T-helper 22 cell (primary cell): ENCODE measurements around the gene FA2H.
"Not testable (repeated sequence)": the region's sequence is repeated elsewhere in the genome, so short reads cannot be mapped to it uniquely, and the experiment has no call there.

Experiments used
- DNase-seq: peaks from one replicate; pipeline ENCODE4 v3.0.0-alpha.2; 2020; ENCODE audit warnings: low read depth

FA2H gene

GRCh38 chr16:74680681-74681080 lies 93.9 kb downstream of the FA2H start:
- no peak for DNase-seq

GRCh38 chr16:74679983-74680382 lies 94.6 kb downstream of the FA2H start:
- no peak for DNase-seq

GRCh38 chr16:74677868-74678267 lies 96.8 kb downstream of the FA2H start:
- DNase-seq, result no peak

- no peak for DNase-seq
Measured at GRCh38 chr16:74673876-74674275, 100.7 kb downstream of the FA2H start.

- not testable (repeated sequence) for DNase-seq
Measured at GRCh38 chr16:74668877-74669276, 105.7 kb downstream of the FA2H start.

GRCh38 chr16:74667255-74667700 lies 107.3 kb downstream of the FA2H start:
- DNase-seq, result peak; percentile 7

- DNase-seq, result peak; percentile 98
Measured at GRCh38 chr16:74666425-74667254, 108.0 kb downstream of the FA2H start, which contains the start of gene RFWD3. Gene RFWD3, minus strand, starts transcription at chr16:74666877. Its CDS starts 5,428 bp downstream, at chr16:74661449.

GRCh38 chr16:74666010-74666421 lies 108.6 kb downstream of the FA2H start:
- no peak for DNase-seq
